ENCODE measurements around the gene ARID5B.

Gene ARID5B

GRCh38 chr10:62077330-62078015, 176.0 kb downstream of the ARID5B start:
- DNase-seq (ENCODE audit: low spot score) = no peak

DNA sequence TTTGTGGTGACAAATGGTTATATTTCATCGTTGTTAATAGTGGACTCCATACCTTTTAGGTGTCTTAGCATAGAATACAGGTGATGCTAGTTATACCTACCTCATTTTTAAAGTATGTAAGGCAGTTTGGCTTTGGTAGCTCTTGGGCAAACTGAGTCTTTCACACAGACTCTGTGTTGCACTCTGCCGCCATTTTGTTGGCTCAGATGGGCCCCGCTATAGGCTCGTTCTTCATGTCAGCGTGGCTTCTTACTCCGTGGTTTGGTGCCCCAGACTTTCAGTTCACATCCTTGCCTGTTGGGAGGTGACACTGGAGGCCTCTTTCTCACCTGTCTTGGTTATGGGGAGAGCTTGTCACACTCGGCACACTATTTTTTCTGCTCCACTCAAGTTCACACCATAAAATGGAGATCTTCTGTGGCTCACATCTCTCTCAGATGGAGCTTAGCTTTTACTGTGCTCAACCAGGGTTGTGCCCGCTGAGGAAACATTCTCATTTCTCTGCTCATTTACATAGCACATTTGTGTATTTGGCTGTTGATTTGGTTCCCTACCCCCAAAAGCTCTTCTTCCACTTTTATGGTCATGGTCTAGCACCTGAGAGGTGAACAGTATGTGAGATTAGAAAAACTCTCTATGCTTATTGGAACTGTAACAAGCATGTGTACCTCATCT, 178.5 kb downstream of the ARID5B start:
- no peak for DNase-seq (ENCODE audit: low spot score)

DNA sequence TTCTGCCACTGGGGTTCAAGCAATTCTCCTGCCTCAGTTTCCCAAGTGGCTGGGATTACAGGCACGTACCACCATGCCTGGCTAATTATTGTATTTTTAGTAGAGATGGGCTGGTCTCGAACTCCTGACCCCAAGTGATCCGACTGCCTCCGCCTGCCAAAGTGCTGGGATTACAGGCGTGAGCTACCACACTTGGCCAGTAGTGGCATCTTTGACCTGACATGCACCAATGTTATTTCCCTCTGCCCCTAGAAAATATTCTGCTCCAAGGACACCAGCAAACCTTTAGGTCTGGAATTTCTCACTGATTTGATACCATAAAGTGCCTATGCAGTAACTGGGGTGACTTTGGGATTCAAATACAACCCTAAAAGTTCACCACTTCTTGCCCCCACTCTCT, 179.4 kb downstream of the ARID5B start:
- no peak for DNase-seq (ENCODE audit: low spot score)

- DNase-seq (ENCODE audit: low spot score) = no peak
Observed at GRCh38 chr10:62081341-62082270, 180.1 kb downstream of the ARID5B start.

GRCh38 chr10:62082271-62082656, 180.8 kb downstream of the ARID5B start:
- no peak for DNase-seq (ENCODE audit: low spot score)

DNA sequence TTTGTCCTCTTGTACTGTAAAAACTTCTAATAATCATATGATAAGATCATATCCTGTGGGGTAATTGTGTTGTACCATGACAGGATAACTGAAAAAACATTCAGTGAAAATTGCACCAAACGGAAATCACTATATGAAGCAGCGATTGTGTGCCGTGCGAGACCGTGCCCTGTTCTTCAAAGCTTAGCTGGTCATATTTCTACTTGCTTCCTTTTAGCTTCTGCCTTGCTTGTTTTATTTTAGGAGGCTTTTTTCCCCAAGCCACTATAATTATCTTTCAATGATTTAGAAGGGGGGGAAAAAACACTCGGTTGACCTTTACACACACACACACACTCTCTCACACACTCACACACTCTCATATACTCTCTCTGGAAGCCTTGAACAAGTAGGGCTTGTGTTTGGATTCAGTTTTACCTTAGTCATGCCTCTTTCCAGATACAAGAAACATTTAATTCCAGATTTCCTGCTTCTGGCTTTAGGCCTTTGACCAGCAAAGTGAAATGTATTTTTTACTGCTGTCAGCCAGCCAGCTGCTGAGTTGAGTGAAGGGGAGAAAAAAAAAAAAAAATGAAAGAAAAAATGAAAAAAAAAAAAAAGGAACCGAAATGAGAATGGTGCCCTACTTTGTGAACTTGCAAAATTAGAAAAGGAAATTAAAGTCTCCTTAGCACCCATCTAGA, 181.4 kb downstream of the ARID5B start:
- no peak for DNase-seq (ENCODE audit: low spot score)

DNA sequence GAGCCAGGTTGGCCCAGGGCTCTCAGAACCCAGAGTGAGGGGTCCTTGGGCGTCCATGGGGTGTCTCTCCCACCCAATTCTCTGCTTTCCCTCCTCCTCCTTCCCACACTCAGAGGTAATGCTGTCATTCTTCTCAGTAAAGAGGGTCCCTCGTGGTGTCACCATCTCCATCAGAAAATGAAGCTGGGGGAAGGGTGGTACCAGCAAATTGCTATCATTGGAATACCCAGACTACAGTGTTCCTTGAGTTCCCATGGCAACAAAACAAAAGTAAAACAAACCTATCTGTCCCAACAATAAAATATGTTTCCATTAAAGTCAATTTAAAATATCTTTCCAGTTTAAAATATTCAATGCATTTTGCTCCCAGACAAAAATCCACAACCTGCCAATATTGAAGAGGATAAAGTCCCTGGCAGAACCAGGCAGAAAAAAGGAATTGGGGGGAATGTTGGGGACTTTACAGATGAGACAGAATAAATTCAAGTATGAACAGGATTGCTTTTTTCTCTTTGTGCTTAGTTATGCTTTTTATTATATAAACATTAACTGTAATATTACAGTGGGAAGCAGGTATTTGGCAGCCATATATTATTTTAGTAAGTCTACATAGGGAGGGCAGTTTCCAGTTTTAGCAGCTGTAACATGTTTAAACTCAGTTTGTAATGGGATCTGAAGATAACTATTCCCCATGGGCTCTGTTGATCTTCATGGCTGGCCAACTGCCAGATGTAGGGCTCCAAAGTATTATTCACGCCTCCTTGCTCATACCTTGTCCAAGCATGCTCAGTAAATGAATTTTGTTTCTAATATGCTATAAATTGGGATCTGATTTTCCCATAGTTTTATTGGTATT, 182.1 kb downstream of the ARID5B start:
- DNase-seq (ENCODE audit: low spot score) = no peak

GRCh38 chr10:62084451-62084850, 183.0 kb downstream of the ARID5B start:
- DNase-seq (ENCODE audit: low spot score) = no peak

DNA sequence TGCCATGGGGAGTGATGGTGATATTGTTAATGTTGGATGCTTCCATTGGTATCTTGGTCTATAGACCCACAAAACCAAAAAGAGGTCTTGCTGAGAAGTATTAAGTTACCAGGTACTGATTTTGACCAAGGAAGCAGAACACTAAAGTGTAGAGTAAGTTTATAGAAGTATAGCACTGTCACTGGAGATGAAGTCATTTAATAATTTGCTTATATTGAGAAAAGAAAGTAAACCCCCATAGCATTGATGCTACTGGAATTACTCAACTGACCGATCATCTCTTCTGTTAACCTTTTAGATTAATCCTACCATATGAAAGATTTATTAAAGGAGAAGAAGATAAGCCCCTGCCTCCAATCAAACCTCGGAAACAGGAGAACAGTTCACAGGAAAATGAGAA, 183.9 kb downstream of the ARID5B start:
- DNase-seq (ENCODE audit: low spot score) = no peak

DNA sequence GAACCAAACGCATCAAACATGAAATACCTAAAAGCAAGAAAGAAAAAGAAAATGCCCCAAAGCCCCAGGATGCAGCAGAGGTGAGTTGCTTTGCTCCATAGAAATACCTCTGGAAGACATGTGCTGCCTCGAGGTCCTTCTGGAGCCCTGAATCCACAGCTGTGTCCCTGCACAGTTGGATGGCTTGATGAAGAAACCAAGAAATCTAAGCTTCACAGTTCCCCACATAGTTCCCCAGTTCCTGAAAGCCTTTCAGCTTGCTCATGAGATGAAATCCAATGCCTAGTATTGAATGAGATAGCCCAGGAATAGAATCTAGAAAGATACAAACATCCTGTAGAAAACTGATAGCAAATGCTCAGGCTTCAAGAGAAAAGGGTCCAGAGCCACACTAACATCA, 184.3 kb downstream of the ARID5B start:
- no peak for DNase-seq (ENCODE audit: low spot score)

- no peak for DNase-seq (ENCODE audit: low spot score)
Observed at GRCh38 chr10:62087329-62087728, 185.8 kb downstream of the ARID5B start.

DNA sequence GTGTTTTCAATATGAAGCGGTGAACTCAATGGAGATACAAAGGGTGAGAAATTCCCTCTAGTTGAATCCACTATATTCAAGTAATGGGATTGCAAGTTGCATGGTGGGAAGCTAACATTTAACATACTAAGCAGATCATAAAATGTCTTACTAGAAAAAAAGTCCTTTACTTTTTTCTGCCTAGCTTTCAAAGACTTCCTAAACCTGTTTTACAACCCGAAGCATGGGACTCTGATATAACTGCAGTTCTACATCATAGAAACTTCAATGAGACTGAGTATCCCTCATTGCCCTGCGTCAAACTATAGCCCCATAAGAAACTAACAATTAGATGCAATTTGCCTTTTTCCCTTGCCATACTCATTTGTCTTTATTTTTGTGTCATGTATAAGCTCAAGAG, 187.3 kb downstream of the ARID5B start:
- DNase-seq (ENCODE audit: low spot score) = no peak

GRCh38 chr10:62092301-62093030, 191.0 kb downstream of the ARID5B start:
- DNase-seq (ENCODE audit: low spot score) = no peak

GRCh38 chr10:62093863-62094291, 192.4 kb downstream of the ARID5B start:
- no peak for DNase-seq (ENCODE audit: low spot score)

GRCh38 chr10:62095181-62096122, 194.0 kb downstream of the ARID5B start:
- no peak for DNase-seq (ENCODE audit: low spot score)

- DNase-seq (ENCODE audit: low spot score) = no peak
Observed at GRCh38 chr10:62096256-62096933, 194.9 kb downstream of the ARID5B start.

GRCh38 chr10:62098278-62099121, 197.0 kb downstream of the ARID5B start:
- no peak for DNase-seq (ENCODE audit: low spot score)

DNA sequence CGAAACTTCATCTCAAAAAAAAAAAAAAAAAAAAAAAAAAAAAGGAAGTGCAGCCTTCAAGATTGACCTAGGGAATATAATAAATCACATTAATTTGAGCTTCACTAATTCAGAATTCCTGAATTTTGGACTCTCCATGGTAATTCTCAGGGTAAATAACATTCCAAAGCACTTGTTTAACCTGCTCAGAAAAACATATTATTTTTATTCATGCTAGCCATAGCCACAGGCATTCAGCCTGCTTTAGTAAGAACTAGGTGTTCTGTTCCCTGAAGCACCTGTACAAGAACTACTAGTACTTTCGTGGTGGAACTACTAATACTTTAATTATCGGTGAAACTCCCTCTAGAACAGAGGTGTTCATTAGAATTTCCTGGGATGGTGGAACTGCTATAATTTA, 197.8 kb downstream of the ARID5B start:
- no peak for DNase-seq (ENCODE audit: low spot score)

Measured in cerebellar cortex (tissue), 1 donor.